ENCODE results near the gene LAMA5. TPM values are rescaled to one million over a fixed set of nuclear protein-coding genes. Genes with fewer than 3 reads are reported as not detected.

The LAMA5 gene
- total RNA-seq, 1 donor from 2014 or later: 34.5 TPM

GRCh38 chr20:62365814-62366369 is 1.2 kb downstream of the LAMA5 start:
- Mint-ChIP-seq H3K27me3 (ENCODE audit: unreplicated experiment) (peaks cover 9% of the 10 kb centered on the region), H3K27ac (ENCODE audit: unreplicated experiment) (no peak overlapping the region), H3K9me3 (ENCODE audit: unreplicated experiment) (no peaks in the 10 kb centered on the region), H3K36me3 (ENCODE audit: low read depth, unreplicated experiment) (no peaks in the 10 kb centered on the region), H3K4me3 (ENCODE audit: unreplicated experiment) (no peak overlapping the region), H3K4me1 (ENCODE audit: unreplicated experiment) (peaks cover 5% of the 10 kb centered on the region)
- DNase-seq (ENCODE audit: low spot score): no peak
- TF ChIP-seq CTCF (IDR thresholded peaks at IDR 0.05; ENCODE audit: unreplicated experiment): no peak

- TF ChIP-seq CTCF (IDR thresholded peaks at IDR 0.05; ENCODE audit: unreplicated experiment): no peak
- Mint-ChIP-seq H3K9me3 (ENCODE audit: unreplicated experiment) (no peaks in the 10 kb centered on the region), H3K4me3 (ENCODE audit: unreplicated experiment) (no peak overlapping the region), H3K27ac (ENCODE audit: unreplicated experiment) (no peak overlapping the region), H3K36me3 (ENCODE audit: low read depth, unreplicated experiment) (no peaks in the 10 kb centered on the region), H3K27me3 (ENCODE audit: unreplicated experiment) (peaks cover 7% of the 10 kb centered on the region), H3K4me1 (ENCODE audit: unreplicated experiment) (peaks cover 5% of the 10 kb centered on the region)
- no peak for DNase-seq (ENCODE audit: low spot score)
Measured at GRCh38 chr20:62364911-62365736, 2.0 kb downstream of the LAMA5 start.

- no peak for DNase-seq (ENCODE audit: low spot score)
- TF ChIP-seq CTCF (IDR thresholded peaks at IDR 0.05; ENCODE audit: unreplicated experiment): no peak
- Mint-ChIP-seq H3K4me3 (ENCODE audit: unreplicated experiment) (no peak overlapping the region), H3K4me1 (ENCODE audit: unreplicated experiment) (peaks cover 2% of the 10 kb centered on the region), H3K27me3 (ENCODE audit: unreplicated experiment) (peaks cover 4% of the 10 kb centered on the region), H3K36me3 (ENCODE audit: low read depth, unreplicated experiment) (no peaks in the 10 kb centered on the region), H3K27ac (ENCODE audit: unreplicated experiment) (no peak overlapping the region), H3K9me3 (ENCODE audit: unreplicated experiment) (no peaks in the 10 kb centered on the region)
Measured at GRCh38 chr20:62363920-62364851, 2.9 kb downstream of the LAMA5 start.

- H3K4me1 Mint-ChIP-seq (ENCODE audit: unreplicated experiment): peaks cover under 1% of the 10 kb centered on the region
- H3K9me3 Mint-ChIP-seq (ENCODE audit: unreplicated experiment): no peaks in the 10 kb centered on the region
- H3K4me3 Mint-ChIP-seq (ENCODE audit: unreplicated experiment): no peak overlapping the region
- H3K27ac Mint-ChIP-seq (ENCODE audit: unreplicated experiment): no peak overlapping the region
- DNase-seq (ENCODE audit: low spot score): no peak
- no peak for TF ChIP-seq CTCF (IDR thresholded peaks at IDR 0.05; ENCODE audit: unreplicated experiment)
- peaks cover 4% of the 10 kb centered on the region for H3K27me3 Mint-ChIP-seq (ENCODE audit: unreplicated experiment)
- H3K36me3 Mint-ChIP-seq (ENCODE audit: low read depth, unreplicated experiment): no peaks in the 10 kb centered on the region
Measured at GRCh38 chr20:62362991-62363919, 3.9 kb downstream of the LAMA5 start.
